Measurements from ENCODE around the gene CARM1. TPM values are rescaled to one million over a fixed set of nuclear protein-coding genes. Genes with fewer than 3 reads are reported as not detected.
"Not testable (repeated sequence)": the region's sequence is repeated elsewhere in the genome, so short reads cannot be mapped to it uniquely, and the experiment has no call there.

CARM1 gene
- total RNA-seq, 1 experiment from 2014 or later = 103 TPM

DNA sequence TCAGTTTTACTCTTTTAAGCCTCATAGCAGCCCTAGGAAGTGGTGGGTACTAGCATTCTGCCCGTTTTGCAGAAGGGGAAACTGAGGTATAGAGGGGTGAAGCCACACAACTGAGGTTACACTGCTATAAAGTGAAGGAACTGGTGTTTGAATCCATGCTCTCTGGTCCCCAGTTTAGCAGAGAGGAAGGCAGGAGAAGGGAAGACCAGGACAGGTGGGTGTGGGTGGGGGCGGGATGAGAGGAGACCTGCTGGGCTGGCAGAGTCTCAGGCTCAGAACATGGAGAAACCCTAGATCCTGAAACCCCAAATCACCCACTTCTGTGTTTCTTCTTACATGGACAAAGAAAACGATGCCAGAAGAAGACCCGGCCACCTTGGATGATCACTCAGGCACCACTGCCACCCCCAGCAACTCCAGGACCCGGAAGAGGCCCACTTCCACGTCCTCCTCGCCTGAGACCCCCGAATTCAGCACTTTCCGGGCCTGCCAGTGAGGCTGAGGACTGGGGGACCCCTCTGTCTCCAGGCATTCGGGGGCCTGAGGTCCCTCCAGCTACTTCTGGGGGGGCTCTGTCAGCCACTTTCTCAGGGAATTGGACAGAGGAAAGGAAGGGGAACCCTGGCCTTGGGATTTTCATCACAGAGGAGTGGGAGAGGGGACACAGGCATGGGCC lies 2.3 kb upstream of the CARM1 start:
- Histone ChIP-seq H2AFZ (ENCODE audit: low read depth, low read length, poor library complexity, severe bottlenecking) (no peak overlapping the region), H3K4me3 (replicated peaks in 1 of 2; ENCODE audit: low read depth in 1 of 2, low read length in 2 of 2) (no peak overlapping the region), H3K9me2 (ENCODE audit: insufficient read depth) (no peaks in the 10 kb centered on the region), H3K9me3 (ENCODE audit: control insufficient read depth in 1 of 2, insufficient read depth in 1 of 2, low read depth in 1 of 2, low read length in 2 of 2) (no peaks in the 10 kb centered on the region), H4K20me1 (ENCODE audit: insufficient read depth) (no peaks in the 10 kb centered on the region), H3K27me3 (ENCODE audit: insufficient read depth, low read length) (no peaks in the 10 kb centered on the region), H3K4me1 (ENCODE audit: control insufficient read depth in 1 of 2, insufficient read depth in 2 of 2, low read length in 2 of 2) (peaks cover 18 to 35% of the 10 kb centered on the region in 2 experiments), H3K9ac (ENCODE audit: low read length) (no peak overlapping the region), H3K36me3 (ENCODE audit: control insufficient read depth in 1 of 2, insufficient read depth in 2 of 2, low read length in 2 of 2) (no peaks in the 10 kb centered on the region), H3K27ac (ENCODE audit: low read depth, low read length) (no peak overlapping the region; the same call in 1 of the 2 replicates), H3K79me2 (ENCODE audit: insufficient read depth, low read length) (peaks cover 23% of the 10 kb centered on the region), H3K4me2 (ENCODE audit: low read length) (no peak overlapping the region)
- ATAC-seq (no peak), DNase-seq (ENCODE audit: low read depth, low spot score) (no peak)
- TF ChIP-seq TCF7L2 (IDR thresholded peaks at IDR 0.05; ENCODE audit: borderline replicate concordance, extremely low read depth, insufficient read depth, insufficient read length) = no peak
- TF ChIP-seq CEBPB (IDR thresholded peaks at IDR 0.05; ENCODE audit: low read depth) = no peak
- no peak for TF ChIP-seq SRF (IDR thresholded peaks at IDR 0.05; ENCODE audit: low read depth)
- no peak for TF ChIP-seq EGR1 (IDR thresholded peaks at IDR 0.05; ENCODE audit: low read depth)
- TF ChIP-seq ZNF274 (IDR thresholded peaks at IDR 0.05; ENCODE audit: low read depth, low read length) = no peak
- no peak for TF ChIP-seq SP1 (IDR thresholded peaks at IDR 0.05; ENCODE audit: low read depth)
- TF ChIP-seq ELF1 (IDR thresholded peaks at IDR 0.05; ENCODE audit: borderline replicate concordance, low read depth) = no peak
- TF ChIP-seq FOSL1 (IDR thresholded peaks at IDR 0.05; ENCODE audit: low read depth) = no peak
- no peak for TF ChIP-seq EZH2phosphoT487 (IDR thresholded peaks at IDR 0.05; ENCODE audit: borderline replicate concordance)
- TF ChIP-seq RAD21 (IDR thresholded peaks at IDR 0.05; ENCODE audit: low read depth) = no peak
- TF ChIP-seq, protein P1, sequence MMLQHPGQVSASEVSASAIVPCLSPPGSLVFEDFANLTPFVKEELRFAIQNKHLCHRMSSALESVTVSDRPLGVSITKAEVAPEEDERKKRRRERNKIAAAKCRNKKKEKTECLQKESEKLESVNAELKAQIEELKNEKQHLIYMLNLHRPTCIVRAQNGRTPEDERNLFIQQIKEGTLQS (IDR thresholded peaks at IDR 0.05) = no peak
- RAD21 ChIA-PET (ENCODE audit: low non-redundant PET in 1 of 2, low total read pairs in 2 of 2, uncharacterized antibody in 2 of 2, unreplicated experiment in 2 of 2) = interaction anchor here in 1 of 2 experiments (0.6 kb wide), 1 partner anchor 149 kb away, joined by 7 read pairs; no protein-coding TSS in a partner anchor
- intact Hi-C loops (cut with micrococcal nuclease) = no loop called here
- CTCF ChIA-PET = interaction anchor here (1.3 to 2.5 kb wide), 3 partner anchors 11 to 33 kb away, joined by 5 to 25 read pairs (median 6); partner anchors contain the start of gene TMED1
- BruUV-seq (replicated peaks) = no TSS peak
- POLR2A ChIA-PET = no interaction called here

DNA sequence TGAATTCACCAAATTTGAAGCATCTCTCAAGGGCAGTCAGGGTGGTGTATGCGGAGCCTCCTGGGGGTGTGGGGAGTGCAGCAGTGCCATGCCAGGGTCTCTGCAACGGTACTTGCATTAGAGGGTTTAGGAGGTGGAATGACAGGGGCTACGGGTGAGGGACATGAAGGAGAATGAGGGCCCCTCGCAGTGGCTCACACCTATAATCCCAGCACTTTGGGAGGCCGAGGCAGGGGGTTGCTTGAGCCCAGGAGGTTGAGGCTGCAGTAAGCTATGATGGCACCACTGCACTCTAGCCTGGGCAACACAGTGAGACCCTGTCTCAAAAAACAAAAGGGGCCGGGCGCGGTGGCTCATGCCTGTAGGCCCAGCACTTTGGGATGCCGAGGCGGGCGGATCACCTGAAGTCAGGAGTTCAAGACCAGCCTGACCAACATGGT lies 1.5 kb upstream of the CARM1 start:
- not testable (repeated sequence) for ATAC-seq; BruUV-seq (replicated peaks)

More for the DNA sequence above, 1.5 kb upstream of the CARM1 start:
- H4K20me1 ChIP-seq (ENCODE audit: insufficient read depth); RAD21 ChIA-PET (ENCODE audit: low non-redundant PET in 1 of 2, low total read pairs in 2 of 2, uncharacterized antibody in 2 of 2, unreplicated experiment in 2 of 2); H3K9ac ChIP-seq (ENCODE audit: low read length); H3K27ac ChIP-seq (ENCODE audit: low read depth, low read length); DNase-seq (ENCODE audit: low read depth, low spot score); POLR2A ChIA-PET; H3K36me3 ChIP-seq (ENCODE audit: control insufficient read depth in 1 of 2, insufficient read depth in 2 of 2, low read length in 2 of 2); H3K9me2 ChIP-seq (ENCODE audit: insufficient read depth); H3K27me3 ChIP-seq (ENCODE audit: insufficient read depth, low read length); H2AFZ ChIP-seq (ENCODE audit: low read depth, low read length, poor library complexity, severe bottlenecking); H3K4me3 ChIP-seq (replicated peaks in 1 of 2; ENCODE audit: low read depth in 1 of 2, low read length in 2 of 2); intact Hi-C loops (cut with micrococcal nuclease); H3K9me3 ChIP-seq (ENCODE audit: control insufficient read depth in 1 of 2, insufficient read depth in 1 of 2, low read depth in 1 of 2, low read length in 2 of 2): not testable (repeated sequence)
- Histone ChIP-seq H3K4me2 (ENCODE audit: low read length) (peak overlapping the region; percentile 96; the same call in 1 of the 2 replicates), H3K4me1 (ENCODE audit: control insufficient read depth in 1 of 2, insufficient read depth in 2 of 2, low read length in 2 of 2) (peaks cover 27 to 35% of the 10 kb centered on the region in 2 experiments), H3K79me2 (ENCODE audit: insufficient read depth, low read length) (peaks cover 32% of the 10 kb centered on the region)
- CTCF ChIA-PET = interaction anchor here (0.6 to 2.5 kb wide), 4 partner anchors 8 to 72 kb away, joined by 3 to 25 read pairs (median 8); no protein-coding TSS in a partner anchor
